GM19328 (cell line): ENCODE data around the gene TMEM156.
"Not testable (repeated sequence)": the region's sequence is repeated elsewhere in the genome, so short reads cannot be mapped to it uniquely, and the experiment has no call there.

ENCODE experiments used
- ATAC-seq: cut with Tn5 transposase; IDR thresholded peaks from one replicate; pipeline ENCODE4 v1.9.1; 2021; ENCODE audit warnings: mild to moderate bottlenecking, moderate library complexity; ENCODE audit not compliant: unreplicated experiment

TMEM156 gene

DNA sequence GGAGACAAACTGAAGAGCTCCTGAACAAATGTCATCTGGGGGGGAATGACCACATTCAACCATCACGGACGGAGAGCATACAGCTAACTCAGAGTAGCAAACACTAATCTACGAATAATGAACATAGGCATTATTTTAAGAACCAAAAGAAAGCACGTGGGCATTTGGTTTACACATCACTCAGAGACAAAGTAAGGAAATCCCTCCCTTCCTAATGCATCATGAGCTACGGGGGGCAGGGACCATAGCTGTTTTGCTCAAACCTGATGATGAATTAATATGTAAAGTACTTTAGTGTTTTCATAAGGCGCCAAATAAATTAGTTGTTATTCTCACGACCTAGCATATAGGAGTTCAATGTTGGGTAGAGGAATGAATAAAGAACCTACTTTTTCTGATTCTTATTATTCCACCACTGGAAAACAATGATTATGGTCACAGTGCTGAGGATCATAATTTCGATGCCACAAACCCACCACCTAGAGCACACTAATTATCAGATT lies 11.7 kb upstream of the TMEM156 start:
- no peak for ATAC-seq

GRCh38 chr4:39043058-39043860 lies 11.1 kb upstream of the TMEM156 start:
- ATAC-seq, result no peak

GRCh38 chr4:39042366-39042765 lies 10.2 kb upstream of the TMEM156 start:
- no peak for ATAC-seq

DNA sequence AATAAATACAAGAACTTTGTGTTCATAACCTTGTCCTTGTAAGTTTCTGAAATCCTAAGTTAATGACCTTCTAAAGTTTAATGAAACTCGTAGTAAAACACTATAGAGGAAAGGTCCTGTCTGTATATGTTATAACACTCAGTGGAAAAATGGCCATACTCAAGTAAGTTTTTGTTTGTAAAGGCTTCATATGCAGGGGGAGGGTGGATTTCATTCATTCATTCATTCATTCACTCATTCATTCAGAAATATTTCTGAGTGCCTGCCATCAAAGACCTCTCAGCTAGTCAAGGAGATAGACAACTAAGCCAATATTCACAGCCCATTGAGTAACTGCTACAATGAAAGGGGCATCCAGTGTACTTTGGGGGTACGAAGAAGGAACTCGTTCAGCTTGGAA lies 6.9 kb upstream of the TMEM156 start:
- no peak for ATAC-seq

DNA sequence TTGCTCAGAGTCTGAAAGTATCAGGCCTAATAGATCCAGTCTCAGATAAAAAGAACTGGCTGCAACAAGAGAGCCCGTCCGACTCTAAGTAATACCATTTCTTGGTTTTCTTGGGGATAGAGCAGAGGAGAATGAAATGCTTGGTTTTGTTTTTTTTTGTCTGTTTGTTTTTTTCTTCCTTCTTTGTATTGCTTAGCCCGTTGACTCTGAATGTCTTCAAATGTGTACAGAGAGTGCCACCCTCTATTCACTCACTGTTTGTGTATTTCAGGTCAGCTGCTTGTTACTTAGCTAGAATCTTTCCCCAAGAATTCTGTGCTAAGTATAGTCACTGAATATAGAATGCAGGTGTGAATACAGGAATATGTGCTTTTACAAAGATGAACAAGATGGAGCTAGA lies 5.7 kb upstream of the TMEM156 start:
- ATAC-seq, result no peak

DNA sequence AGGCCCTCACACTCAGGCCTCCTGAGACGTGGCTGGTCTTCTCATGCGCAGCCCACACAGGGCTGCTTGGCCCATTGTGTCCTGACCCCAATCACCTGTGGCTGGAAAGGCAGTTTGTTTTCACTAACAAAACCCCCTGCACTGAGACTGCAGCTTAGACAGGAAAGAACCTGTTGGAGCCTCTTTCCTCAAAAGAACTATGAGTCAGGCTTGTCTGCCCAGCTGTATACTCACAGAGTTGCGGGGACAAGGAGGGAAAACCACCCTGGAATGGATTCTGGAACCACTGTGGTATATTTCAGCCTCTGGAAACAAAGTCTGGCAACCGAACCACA lies 5.2 kb upstream of the TMEM156 start:
- no peak for ATAC-seq

DNA sequence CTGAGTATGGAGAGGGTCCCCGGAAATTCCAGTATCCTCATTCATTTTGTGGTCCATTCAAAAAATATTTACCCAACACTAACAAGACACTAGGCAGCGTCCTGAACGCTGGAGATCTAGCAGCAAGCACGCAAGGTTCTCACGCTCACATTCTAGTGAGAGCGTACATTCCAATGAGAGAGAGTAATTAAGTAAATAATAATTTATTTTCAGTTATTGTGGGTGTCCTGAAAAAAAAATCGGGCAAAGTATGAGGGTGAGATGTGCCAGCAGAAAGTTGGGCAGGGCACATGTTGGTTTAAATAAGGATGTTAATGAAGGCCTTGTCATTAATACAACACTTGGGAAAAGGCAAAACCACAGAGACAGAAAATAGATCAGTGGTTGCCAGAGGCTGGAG lies 4.0 kb upstream of the TMEM156 start:
- no peak for ATAC-seq

DNA sequence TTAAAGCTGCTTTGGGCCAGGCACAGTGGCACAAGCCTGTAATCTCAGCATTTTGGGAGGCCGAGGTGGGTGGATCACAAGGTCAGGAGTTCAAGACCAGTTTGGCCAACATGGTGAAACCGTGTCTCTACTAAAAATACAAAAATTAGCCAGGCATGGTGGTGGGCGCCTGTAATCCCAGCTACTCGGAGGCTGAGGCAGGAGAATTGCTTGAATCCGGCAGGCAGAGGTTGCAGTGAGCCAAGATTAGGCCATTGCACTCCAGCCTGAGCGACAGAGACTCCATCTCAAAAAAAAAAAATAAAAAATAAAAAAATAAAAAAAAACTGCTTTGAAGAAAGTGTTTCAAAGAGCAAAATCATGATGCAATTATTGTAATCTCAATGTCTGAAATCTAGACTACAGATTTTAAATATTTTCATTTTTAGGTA lies 604 bp downstream of the TMEM156 start:
- not testable (repeated sequence) for ATAC-seq

DNA sequence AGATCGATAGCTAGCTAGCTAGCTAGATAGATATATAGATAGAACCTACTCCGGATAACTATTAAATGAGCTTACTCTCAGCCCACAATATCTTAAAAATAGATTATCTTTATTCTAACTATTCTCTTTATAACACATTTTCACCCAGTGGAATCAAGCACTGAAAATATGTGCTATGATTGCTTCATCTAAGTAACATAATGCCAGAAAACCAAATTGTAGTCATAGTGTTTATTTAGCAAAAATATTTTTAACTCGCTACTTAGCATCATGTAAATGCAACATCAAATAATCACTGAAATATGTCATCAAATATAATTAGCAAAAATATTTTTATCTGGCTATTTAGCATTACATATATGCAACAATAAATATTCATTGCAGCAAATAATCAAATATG lies 1.5 kb downstream of the TMEM156 start:
- no peak for ATAC-seq

DNA sequence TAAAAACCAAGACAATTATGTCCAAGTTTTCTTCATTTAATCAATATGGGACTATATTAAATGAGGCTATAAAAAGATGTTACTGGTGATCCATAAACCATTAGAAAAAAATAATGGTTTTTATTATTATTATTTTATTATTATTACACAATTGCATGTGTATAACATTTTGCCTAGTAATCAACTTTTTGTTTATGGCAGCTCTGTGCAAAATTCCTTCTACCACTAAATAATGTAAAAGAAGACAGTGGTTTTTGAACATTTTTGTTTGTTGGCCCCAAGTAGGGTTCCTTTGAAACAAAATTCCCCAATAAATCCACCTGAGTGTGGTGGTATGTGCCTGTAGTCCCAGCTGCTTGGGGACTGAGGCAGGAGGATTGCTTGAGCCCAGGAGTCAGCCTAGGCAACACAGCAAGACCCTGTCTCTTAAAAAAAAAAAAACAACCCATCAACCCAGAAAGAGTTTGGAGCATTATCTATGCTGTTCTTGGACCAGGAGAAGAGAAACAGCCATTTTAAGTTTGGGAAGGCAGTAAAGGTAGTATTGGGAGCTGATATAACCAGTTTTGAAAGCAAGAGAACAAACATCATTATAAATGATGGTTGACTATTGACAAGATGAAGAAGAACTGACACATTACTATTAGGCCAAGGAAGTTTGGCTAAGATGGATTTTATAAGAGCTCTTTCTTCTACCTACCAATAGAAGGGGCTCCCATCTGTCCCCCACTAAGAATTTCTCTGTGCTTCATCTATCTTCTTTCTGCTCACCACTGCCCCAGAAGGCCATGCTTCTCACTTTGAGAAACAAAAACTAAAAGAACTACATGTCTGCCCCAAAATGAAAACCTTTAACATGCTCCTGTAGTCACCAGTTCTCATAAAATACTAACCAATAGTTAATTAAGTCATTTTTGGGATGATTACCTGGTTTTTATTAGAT lies 2.2 kb downstream of the TMEM156 start:
- ATAC-seq, result no peak

DNA sequence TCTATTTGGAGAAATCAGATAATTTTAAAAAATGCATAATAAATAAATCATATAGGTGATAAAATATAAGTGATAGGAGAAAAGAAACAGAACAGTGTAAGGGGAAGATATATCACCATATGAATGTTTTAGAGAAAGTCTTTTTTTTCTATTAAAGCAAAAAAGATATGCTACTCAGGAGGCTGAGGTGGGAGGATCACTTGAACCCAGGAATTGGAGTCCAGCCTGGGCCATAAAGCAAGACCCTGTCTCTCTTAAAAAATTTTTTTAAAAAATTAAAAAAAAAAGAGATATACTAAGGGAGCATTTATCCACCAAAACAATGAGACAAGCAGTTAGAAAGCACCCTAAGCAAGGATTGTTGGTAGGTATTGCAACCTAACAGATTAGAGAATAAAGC lies 6.1 kb downstream of the TMEM156 start:
- ATAC-seq, result no peak

GRCh38 chr4:39025552-39026085 lies 6.6 kb downstream of the TMEM156 start:
- ATAC-seq, result no peak

DNA sequence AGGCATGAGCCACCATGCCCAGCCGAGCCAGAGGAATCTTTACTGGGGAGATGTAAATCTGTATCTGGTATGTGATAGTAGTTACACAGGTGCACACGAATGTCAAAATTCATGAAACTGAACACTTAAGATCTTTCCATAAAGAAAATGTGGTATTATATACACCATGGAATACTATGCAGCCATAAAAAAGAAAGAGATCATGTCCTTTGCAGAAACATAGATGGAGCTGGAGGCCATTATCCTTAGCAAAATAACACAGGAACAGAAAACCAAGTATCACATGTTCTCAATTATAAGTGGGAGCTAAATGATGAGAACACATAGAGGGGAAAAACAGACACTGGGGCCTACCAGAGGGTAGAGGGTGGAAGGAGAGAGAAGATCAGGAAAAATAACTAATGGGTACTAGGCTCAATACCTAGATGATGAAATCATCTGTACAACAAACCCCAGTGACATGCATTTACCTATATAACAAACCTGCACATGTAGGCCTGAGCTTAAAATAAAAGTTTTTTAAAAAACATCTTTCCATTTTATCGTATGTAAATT lies 7.8 kb downstream of the TMEM156 start:
- no peak for ATAC-seq

GRCh38 chr4:39023059-39023458 lies 9.2 kb downstream of the TMEM156 start:
- ATAC-seq, result no peak

- ATAC-seq, result no peak
Observed at GRCh38 chr4:39022241-39022640, 10.0 kb downstream of the TMEM156 start.

- no peak for ATAC-seq
Observed at GRCh38 chr4:39021631-39022030, 10.6 kb downstream of the TMEM156 start.

DNA sequence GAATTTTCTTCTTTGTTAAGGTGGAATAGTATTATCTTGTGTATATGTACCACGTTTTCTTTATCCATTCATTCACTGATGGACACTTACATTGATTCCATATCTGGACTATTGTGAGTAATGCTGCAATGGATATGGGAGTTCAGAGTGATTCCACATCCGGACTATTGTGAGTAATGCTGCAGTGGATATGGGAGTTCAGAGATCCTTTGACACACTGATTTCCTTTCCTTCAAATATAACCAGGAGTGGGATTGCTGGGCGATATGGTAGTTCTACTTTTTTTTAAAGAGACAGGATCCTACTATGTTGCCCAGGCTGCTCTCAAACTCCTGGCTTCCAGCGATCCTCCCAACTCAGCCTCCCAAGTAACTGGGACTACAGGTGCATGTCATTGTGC lies 12.1 kb downstream of the TMEM156 start:
- ATAC-seq, result no peak

DNA sequence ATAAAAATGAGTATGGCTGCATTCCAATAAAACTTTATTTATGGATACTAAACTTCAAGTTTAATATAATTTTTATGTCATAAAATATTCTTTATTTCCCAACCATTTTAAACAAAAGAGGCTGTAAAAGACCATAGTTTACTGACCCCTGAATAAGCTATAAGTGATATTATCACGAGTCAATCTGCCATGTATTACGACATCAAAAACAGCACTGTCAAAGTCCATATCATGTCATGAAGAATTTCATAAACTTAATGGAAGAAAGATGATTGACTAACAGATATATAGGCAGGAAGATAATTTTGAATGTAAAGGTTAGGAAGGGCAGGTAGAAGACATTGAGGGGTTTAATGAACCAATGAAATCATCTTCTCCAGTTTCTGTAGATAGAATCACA lies 18.2 kb downstream of the TMEM156 start:
- ATAC-seq, result no peak

DNA sequence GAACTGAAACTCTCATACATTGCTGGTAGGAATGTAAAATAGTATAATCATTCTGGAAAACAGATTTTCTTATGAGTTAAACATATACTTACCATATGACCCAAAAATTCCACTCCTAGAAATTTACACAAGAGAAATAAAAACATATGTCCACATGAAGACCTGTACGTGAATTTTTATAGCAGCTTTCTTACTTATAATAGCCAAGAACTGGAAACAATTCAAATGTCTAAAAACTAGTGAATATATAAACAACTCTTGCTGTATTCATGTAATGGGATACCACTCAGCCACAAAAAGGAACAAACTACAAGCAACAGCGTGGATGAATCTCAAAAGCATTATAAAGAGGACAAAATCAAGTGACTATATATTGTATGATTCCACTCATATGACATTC lies 27.5 kb downstream of the TMEM156 start:
- ATAC-seq, result no peak

GRCh38 chr4:39002058-39002457 lies 30.2 kb downstream of the TMEM156 start:
- ATAC-seq, result not testable (repeated sequence)

DNA sequence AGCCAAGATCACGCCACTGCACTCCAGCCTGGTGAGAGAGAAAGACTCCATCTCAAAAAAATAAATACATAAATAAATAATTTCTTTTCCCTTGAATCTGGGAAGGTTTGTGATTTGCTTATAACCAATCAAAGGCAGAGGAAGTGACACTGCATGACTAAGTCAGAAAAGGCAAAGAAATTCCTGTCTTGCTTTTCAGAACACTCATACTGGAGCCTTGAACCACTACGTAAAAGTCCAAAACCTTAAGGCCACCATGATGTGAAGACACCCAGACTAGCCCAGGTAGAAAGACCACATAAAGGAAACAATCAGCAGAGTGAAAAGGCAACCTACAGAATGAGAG lies 36.6 kb downstream of the TMEM156 start:
- no peak for ATAC-seq
